ENCODE results near the gene MYO3A.

Gene MYO3A

GRCh38 chr10:25959540-25960232 lies 25.7 kb downstream of the MYO3A start:
- Histone ChIP-seq H3F3A (ENCODE audit: insufficient read depth, low read length) (no peaks in the 10 kb centered on the region), H3K9me3 (replicated peaks; ENCODE audit: insufficient read depth, low read length) (no peaks in the 10 kb centered on the region), H3K9me2 (replicated peaks; ENCODE audit: insufficient read depth, low read length) (no peaks in the 10 kb centered on the region), H3K4me1 (ENCODE audit: low read length) (no peaks in the 10 kb centered on the region), H3K36me3 (replicated peaks; ENCODE audit: insufficient read depth, low read length) (no peaks in the 10 kb centered on the region), H3K27ac (ENCODE audit: low read length) (no peak overlapping the region), H3K27me3 (replicated peaks; ENCODE audit: insufficient read depth, low read length) (no peaks in the 10 kb centered on the region), H3K79me2 (ENCODE audit: low read length) (no peaks in the 10 kb centered on the region), H4K20me1 (ENCODE audit: insufficient read depth, low read length) (no peaks in the 10 kb centered on the region), H2AFZ (ENCODE audit: low read length) (no peak overlapping the region), H3K4me2 (ENCODE audit: low read depth, low read length) (no peak overlapping the region), H3K4me3 (ENCODE audit: low read length) (no peak overlapping the region), H3K9ac (ENCODE audit: low read length) (no peak overlapping the region)
- peak; percentile 13 for DNase-seq
- TF ChIP-seq EZH2 (optimal IDR thresholded peaks at IDR 0.05; ENCODE audit: low read depth, low read length) (no peak), EZH2phosphoT487 (IDR thresholded peaks at IDR 0.05; ENCODE audit: low read length) (no peak), CTCF (IDR thresholded peaks at IDR 0.05; ENCODE audit: low read length) (no peak)

DNA sequence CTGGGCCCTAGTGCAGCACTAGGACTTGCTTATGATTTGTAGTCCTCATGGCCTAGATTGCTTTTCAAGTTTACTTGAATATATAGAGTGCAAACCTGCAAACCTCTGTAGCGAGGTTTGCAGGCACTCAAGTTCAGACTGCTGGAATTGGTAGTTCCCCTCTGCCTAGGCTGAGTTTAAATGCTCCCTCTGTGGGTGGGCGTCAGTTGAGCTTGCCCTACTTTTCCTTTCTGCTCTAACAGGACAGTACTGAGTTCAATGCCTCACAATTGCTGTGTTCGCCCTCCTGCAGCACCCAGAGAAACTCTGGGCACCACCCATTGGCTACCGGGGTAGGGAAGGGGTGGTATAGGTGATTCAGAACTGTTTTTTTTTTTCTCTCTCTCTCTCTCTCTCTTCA lies 31.6 kb downstream of the MYO3A start:
- H3F3A ChIP-seq (ENCODE audit: insufficient read depth, low read length), result no peaks in the 10 kb centered on the region
- H3K9ac ChIP-seq (ENCODE audit: low read length), result no peak overlapping the region
- no peaks in the 10 kb centered on the region for H3K36me3 ChIP-seq (replicated peaks; ENCODE audit: insufficient read depth, low read length)
- H3K27ac ChIP-seq (ENCODE audit: low read length), result no peak overlapping the region
- H3K9me2 ChIP-seq (replicated peaks; ENCODE audit: insufficient read depth, low read length), result no peaks in the 10 kb centered on the region
- no peak for TF ChIP-seq EZH2 (optimal IDR thresholded peaks at IDR 0.05; ENCODE audit: low read depth, low read length)
- no peak for TF ChIP-seq CTCF (IDR thresholded peaks at IDR 0.05; ENCODE audit: low read length)
- no peak for TF ChIP-seq EZH2phosphoT487 (IDR thresholded peaks at IDR 0.05; ENCODE audit: low read length)
- no peak overlapping the region for H2AFZ ChIP-seq (ENCODE audit: low read length)
- H4K20me1 ChIP-seq (ENCODE audit: insufficient read depth, low read length), result no peaks in the 10 kb centered on the region
- H3K4me3 ChIP-seq (ENCODE audit: low read length), result no peak overlapping the region
- H3K79me2 ChIP-seq (ENCODE audit: low read length), result no peaks in the 10 kb centered on the region
- H3K27me3 ChIP-seq (replicated peaks; ENCODE audit: insufficient read depth, low read length), result no peaks in the 10 kb centered on the region
- no peaks in the 10 kb centered on the region for H3K4me1 ChIP-seq (ENCODE audit: low read length)
- DNase-seq, result no peak
- H3K9me3 ChIP-seq (replicated peaks; ENCODE audit: insufficient read depth, low read length), result no peaks in the 10 kb centered on the region
- H3K4me2 ChIP-seq (ENCODE audit: low read depth, low read length), result no peak overlapping the region

DNA sequence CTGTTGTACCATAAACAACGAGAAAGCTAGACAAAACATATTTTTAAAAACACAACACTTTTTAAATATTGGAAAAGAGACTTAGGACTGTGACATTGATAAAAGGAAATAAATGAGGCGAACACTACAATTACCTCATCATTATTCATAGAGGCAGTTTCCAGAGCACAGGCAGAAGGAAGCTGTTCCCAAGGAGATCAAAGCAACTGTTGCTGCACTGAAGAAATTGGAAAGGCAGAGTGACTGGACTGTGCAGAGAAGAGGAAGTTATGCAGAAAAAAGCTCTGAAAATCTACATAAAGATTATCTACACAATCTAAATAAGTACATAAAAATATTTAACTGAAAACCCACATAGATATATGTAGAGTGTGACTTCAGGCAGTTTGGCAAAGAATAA lies 32.8 kb downstream of the MYO3A start:
- H3F3A ChIP-seq (ENCODE audit: insufficient read depth, low read length), result no peaks in the 10 kb centered on the region
- no peak overlapping the region for H3K27ac ChIP-seq (ENCODE audit: low read length)
- no peaks in the 10 kb centered on the region for H4K20me1 ChIP-seq (ENCODE audit: insufficient read depth, low read length)
- H3K4me2 ChIP-seq (ENCODE audit: low read depth, low read length), result no peak overlapping the region
- H3K79me2 ChIP-seq (ENCODE audit: low read length), result no peaks in the 10 kb centered on the region
- H3K4me1 ChIP-seq (ENCODE audit: low read length), result no peaks in the 10 kb centered on the region
- no peak for DNase-seq
- H3K4me3 ChIP-seq (ENCODE audit: low read length), result no peak overlapping the region
- no peaks in the 10 kb centered on the region for H3K27me3 ChIP-seq (replicated peaks; ENCODE audit: insufficient read depth, low read length)
- TF ChIP-seq EZH2phosphoT487 (IDR thresholded peaks at IDR 0.05; ENCODE audit: low read length), result no peak
- no peak for TF ChIP-seq CTCF (IDR thresholded peaks at IDR 0.05; ENCODE audit: low read length)
- TF ChIP-seq EZH2 (optimal IDR thresholded peaks at IDR 0.05; ENCODE audit: low read depth, low read length), result no peak
- no peak overlapping the region for H3K9ac ChIP-seq (ENCODE audit: low read length)
- H3K36me3 ChIP-seq (replicated peaks; ENCODE audit: insufficient read depth, low read length), result no peaks in the 10 kb centered on the region
- no peak overlapping the region for H2AFZ ChIP-seq (ENCODE audit: low read length)
- H3K9me2 ChIP-seq (replicated peaks; ENCODE audit: insufficient read depth, low read length), result no peaks in the 10 kb centered on the region
- H3K9me3 ChIP-seq (replicated peaks; ENCODE audit: insufficient read depth, low read length), result no peaks in the 10 kb centered on the region

All from MM.1S (cell line).